NCI-H187 (cell line): ENCODE results near the gene RAB40B.

ENCODE experiments used
- DNase-seq, 2 experiments: peaks; one replicate each; lab custom pipeline; 2025; lab: John Stamatoyannopoulos, UW

The RAB40B gene

DNA sequence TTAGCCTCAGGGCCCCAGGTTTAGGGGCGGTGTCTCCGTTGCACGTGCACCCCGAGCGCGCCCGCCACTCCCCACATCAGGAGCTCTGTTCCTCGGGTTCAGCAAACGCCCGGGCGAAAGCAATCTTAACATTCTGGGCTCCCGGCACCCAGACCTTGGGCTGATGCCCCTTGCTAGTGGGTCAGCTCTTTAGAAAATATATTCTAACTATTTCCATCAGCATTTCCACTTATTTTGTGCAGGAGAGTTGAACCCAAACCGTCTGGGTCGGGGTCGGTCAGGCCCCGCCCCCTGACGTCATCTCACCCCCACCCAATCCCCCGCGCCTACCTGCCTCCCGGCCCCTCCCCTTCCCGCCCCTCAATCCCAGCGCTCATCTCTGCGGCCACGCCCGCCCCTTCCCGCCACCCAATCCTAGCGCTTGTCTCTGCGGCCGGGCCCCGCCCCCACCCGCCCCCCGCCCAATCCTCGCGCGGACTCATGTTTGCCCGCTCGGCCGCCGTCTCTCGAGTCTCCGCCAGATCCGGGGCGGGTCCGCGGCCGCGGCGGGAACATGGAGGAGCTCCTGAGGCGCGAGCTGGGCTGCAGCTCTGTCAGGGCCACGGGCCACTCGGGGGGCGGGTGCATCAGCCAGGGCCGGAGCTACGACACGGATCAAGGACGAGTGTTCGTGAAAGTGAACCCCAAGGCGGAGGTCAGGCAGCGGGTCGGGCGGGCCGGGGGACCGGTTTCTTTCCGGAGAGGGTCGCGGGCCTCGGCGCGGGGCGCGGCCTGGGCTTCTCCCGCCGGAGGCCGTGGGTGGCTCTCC is 17.9 kb upstream of the RAB40B start, which contains the start of gene FN3KRP:
Gene FN3KRP, plus strand, starts transcription at position 504 of the 808 bp plus-strand sequence. Its CDS starts 50 bp downstream, at position 554.
- peak; percentile 70 to 96 for DNase-seq

DNA sequence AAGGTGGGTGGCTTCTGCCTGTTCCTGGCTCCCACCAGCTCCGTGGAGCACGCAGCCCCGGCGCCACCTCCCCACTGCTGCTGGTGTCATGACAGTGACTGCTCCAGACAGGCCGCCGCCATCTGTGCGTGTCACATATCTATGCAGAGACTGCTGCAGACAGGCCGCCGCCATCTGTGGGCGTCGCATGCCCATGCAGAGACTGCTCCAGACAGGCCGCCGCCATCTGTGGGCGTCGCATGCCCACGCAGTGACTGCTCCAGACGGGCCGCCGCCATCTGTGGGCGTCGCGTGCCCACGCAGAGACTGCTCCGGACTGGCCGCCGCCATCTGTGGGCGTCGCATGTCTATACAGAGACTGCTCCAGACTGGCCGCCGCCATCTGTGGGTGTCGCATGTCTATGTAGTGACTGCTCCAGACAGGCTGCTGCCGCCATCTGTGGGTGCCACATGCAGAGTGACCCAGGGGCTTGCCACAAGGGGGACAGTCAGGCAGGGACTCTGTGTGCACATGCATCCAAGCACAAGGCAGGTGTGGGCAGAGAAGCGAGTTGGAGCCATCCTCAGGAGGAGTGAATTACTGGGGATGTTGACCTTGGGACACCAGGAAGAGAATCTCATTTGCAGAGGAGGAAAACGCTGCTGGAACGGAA is 14.7 kb upstream of the RAB40B start:
- DNase-seq = no peak

DNA sequence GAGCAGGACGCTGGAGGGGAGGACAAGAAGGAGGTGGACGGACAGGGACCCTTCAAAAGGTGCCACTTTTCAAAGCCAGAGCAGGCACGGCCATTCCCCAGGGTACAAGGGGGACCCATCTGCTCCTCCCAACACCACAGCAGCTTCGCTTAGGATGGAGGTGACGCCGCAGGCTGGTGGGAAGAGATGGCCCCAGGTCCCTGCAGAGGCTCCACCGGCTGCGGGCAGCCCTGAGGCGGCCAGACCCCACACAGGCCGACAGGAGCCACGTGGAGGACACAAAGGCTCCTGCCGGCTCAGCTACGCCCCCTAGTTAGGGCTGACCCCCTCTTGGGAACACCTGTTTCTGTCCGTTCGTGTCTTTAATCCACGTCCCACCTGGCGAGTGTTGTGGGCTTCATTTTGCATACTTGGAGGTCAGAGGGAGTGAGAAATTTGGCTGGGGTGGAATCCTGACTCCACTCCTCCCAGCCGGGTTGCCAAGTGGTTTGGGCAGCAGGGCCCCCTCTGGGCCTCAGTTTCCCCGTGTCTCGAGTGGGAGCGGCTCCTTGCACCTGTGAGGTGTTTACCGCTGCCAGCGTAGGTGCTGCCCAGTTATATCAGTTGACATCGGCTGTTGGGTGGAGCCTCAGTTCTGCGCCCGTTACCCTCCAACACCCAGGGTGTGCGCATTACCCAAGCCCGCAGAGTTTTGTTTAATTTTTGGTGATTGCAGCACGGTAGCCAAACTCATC is 12.2 kb upstream of the RAB40B start:
- DNase-seq = no peak

DNA sequence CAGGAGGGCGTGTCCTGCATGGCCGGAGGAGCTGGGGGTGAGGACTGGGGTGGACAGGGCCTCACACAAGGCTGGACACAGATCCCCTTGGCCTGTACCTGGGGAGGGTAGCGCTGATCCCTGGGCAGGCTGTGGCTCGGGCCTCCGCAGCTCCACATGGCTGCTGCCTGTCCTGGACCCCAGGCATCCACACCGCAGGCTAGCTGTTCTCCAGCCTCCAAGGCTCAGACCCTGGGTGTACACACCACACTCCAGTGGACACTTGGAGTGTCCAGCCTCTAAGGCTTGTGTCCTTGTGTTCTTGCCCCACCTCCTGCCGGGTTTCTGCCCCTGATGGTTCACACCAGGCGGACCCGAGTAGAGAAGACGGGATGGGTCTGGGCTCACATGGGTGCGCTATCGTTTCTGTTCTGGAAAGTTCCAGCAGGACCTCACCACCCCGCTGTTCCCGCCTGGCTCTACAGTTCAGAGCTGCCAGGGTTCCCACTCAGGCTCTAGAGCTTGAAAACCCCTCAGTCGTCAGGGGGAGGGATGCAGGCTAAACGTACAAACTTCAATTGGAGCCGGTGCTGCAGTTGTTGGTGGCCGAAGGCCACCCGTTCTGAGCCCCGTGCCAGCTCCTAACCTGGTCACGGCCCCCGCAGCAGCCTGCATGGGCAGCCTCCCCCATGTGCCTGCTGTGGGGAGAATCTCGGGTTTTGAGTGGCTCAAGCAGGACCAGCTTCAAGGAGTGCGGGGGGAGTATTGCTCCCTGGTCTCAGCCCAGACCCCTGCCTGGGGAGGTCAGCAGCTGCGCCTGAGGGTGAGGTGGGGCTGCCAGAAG is 11.4 kb upstream of the RAB40B start:
- DNase-seq = no peak

DNA sequence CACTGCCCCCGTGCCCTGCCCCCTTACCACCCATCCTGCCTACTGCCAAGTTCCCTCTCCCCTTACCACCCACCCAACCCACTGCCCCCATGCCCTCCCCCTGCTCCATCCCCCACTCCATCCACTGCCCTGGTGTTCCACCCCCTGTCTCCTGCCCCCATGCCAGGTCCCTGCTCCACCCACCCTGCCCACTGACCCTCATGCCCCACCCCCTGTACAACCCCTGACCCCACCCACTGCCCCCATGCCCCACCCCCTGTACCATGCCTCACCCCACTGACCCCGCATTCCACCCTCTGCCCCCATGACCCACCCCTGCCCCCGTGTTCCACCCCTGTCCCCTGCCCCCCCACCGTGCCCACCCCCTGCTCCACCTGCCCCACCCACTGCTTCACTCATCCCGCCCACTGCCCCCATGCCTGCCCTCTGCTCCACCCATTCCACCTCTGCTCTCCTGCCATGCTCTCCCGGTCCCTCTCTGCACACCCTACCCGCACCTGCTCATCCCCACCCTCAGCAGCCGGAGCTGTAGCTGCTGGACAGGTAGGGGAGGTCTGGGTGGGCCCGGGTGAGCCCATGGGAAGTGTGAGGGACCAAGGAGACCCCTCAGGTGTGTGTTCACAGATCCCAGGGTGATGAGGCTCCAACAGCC is 10.7 kb upstream of the RAB40B start:
- no peak for DNase-seq

DNA sequence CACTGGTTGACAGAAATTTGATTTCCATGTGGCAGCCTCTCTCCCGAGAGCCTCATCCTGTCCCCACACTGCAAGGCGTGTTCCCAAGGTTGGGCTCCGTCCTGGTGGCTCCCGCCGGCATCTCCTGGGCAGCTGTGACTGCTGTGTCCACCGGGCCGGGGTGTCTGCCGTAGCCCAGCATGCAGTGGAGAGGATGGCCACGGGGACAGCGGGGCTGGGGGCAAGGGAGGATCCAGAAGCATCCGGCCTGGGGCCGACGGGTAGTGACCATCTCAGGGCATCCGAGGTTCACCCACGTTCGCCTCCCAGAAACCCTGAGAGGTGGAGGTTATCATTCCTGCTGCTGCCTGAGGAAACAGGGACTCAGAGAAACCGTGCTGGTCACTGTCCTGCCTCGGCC is 7.3 kb upstream of the RAB40B start:
- no peak for DNase-seq

DNA sequence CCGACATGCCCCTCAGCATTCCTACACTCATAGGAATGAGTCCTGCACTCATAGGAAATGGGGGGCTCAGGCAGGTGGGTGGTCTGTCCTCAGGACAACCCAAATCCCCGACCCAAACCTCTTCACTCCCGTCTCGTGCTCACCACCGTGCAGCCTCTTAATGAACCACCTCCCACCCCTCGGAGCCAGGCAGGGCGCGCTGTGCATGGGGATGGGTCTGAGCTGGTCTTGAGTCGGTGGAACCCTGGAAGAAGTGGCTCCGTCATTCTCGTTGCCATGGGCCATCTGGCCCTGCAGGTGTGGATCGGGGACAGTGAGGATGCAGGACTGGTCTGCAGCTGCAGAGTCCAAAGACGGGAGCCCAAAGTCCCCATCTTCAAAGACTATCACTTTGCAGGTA is 6.4 kb upstream of the RAB40B start:
- DNase-seq = no peak

DNA sequence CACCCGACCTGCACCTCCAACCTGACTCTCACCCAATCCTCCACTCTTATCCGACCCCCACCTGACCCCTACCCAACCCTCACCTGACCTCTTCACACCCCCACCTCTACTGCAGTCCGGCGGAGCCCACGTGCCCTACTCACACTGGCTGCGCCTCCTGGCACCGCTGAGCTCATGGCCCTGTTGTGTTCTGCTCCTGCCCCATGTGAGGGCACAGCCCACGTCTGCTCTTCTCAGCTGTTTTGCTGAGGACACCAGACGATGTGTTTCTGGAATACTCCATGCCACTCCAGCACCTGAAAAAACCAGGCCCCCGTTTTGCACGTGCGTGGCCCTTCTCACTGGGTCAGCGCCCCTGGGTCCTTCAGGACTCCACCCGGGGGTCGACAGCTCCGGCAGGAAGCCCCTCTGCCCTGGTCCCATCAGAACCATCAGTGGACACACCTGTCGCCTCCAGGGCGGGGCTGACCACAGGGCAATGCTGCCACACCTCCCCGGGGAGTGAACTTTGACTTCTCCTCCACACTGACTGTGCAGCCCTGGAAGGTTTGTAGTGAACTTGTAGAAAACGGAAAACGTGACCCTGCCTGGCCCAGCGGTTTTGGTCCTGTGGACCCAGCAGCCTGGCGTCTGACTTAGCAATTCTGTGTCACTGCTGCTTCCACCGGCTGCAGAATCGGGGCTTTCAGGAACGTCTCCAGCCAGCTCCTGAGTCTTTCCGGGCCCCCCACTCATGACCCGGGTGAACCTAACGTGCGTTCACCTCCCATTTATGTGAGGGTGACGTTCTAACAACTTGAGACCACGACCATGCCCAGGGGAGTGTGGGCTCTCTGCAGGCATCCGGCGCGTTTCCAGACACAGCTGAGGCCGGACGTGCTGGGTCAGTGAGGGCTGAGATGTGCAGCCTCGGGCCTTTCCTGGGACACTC is 5.7 kb upstream of the RAB40B start:
- DNase-seq = no peak

DNA sequence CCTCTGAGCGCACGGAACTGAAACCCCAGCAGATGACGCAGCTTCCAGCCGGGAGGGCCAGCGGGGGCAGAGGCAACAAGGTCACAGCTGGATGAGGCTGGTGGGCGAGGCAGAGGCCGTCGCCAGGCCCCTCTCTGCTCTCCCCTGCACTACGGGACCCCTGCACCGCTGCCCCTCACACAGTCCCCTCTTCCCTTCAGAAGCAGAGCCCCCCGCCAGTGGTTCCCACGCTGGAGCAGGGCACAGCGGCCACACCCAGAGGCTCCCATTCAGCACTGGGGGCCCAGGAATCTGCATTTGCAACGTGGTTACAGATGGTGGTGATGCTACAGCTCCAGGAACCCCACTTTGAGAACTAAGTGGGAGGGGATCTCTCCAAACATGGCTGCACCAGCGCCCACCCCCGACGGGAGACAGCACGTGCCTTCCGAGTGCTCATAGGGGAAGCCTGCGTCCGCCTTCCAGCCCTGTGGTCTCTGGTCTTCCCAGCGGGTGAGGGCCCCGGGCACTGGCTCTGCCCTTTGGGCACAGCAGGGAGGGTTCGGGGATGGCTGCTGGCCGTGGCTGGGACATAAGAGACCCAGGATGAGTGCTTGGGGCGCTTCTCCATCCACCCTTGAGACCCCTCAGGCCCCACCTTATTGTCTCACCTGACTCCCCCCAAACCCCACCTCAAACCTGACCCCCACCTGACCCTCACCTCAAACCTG is 4.7 kb upstream of the RAB40B start:
- DNase-seq = no peak

DNA sequence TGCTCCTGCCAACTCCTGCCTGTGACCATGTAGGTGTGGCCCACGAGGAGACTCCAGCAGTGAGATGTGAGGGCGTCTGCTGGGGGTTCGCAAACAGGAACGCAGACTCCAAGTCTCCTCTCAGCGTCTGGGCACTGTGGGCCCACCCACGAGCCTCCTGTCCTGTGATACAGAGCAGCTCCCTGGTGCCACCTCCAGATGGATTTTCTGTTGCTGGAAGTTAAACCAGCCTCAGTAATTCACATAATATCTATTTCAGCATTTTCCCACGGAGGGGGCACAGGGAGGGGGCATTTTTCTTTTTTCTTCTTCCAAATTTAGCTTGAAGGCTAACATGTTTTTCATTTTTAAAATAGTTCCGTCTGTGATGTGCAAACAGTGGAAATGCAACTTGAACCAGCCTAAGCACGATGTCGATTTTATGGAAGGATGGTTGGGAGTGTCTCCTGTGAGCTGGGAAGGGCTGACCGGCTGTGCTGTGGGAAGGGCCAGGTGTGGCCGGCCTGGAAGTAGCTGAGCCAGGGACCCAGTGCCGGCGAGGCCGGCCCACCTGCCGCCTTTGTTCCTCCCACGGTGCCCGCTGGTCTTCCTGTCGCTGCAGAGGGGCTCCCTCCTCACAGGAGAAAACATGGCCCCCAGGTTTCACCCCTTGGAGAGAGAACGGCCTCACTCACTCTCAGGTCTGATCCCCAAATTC is 3.9 kb upstream of the RAB40B start:
- DNase-seq = no peak

DNA sequence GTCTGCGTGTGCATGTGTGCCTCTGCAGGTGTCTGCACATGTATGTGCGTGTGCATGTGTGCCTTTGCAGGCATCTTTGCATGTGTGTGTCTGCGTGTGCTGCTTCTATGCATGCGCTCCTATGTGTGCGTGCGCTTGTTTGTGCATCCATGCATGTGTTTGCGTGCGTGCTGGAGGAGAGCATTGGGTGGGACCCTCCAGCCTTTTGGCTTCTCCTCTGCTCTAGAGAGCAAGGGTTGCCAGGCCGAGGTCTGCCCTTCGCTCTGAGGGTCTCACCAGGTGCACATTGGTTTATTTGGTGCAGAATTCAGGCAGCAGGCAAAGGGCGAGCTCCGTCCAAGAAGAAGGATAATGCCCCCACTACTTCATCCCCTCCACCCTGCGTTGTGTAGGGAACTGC is 1.1 kb upstream of the RAB40B start:
- DNase-seq = no peak

DNA sequence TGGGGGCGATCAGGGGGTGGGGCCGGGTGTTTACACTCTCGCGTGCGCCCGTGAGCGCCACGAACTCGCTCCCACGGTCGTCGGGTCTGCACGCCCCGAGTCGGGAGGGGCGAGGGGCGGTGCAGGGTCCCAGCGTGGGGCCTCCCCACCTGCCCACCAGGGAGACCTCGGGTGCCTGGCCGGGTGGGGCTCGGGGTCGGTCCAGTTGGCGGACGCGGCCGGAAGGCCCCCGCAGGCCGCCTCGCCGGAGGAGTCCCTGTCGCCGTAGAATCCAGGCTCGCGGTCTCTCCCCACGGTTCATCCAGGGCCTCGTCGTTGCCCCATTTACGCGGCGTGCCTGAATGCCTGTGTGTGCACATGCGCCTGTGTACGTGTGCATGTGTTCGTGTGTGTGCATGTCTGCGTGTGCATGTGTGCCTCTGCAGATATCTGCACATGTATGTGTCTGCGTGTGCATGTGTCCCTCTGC is 510 bp upstream of the RAB40B start:
- DNase-seq = no peak

DNA sequence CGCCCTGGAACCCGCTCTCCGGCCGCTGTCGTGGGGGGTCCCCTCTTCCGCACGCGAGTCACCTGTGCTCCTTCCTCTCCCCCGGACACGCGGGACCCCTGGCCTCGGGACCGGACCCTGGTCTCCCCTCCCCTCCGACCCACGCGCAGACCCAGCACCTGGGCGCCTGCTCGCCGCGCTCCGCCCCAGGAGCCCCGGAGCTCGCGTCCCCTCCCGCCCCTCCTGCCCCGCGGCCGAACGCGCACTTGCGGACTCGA is 762 bp downstream of the RAB40B start:
- no peak for DNase-seq

DNA sequence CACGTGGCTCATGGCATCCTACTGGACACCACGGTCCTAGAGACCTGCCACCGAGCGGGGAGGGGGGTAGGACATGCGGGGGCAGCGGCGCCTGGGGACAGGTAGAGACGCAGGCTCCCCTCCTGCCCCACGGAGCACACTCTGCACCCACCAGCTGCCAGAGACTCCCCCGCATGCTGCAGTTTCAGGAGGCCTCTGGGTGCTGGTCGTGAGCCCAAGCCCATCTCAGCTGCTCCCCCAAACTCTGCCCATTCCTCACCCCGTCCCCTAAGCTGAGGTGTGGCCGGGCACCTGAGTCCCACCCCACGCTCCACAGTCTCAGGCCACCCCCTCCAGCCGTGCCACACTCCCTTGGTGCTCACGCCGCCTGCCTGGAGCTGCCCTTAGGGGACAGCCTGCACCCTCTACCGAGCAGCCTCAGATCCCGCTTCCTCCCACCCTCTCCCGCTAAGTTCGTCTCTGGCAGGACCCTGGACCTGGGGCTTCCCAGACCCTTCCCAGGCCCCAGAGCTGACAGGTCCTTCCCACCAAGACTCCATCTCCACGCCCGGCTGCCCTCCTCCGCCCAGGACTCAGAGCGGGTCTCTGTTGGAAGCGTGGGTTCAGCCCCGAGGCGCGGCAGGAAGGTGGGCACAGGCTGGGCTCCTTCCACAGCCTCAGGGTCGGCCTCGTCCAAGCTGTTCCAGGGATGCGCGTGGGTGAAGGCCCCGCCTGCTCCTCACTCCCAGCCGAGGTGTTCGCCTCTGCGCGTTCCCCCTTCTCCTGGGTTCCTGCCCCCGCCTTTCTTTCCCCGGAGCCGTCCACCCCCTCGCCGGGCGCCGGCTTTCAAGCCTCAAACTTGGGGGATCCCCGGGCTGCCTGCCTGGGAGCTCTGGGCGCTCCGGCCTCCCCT is 1.3 kb downstream of the RAB40B start:
- DNase-seq = no peak

DNA sequence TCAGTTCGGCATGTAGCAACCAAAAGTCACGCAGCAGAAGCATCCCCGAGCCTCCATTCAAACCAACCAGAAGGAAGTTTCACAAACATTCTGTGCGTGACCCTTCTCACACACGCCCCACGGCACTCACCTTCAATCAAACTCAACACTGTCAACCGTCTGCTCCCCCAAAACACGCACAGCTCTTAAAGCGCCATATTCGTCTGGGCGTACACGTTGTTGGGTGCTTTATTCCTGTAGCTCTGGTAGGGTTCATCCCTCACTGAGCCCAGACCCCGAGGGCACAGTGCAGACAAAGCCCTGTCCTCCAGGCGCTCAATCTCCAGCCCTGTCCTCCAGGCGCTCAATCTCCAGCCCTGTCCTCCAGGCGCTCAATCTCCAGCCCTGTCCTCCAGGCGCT is 2.2 kb downstream of the RAB40B start:
- no peak for DNase-seq

DNA sequence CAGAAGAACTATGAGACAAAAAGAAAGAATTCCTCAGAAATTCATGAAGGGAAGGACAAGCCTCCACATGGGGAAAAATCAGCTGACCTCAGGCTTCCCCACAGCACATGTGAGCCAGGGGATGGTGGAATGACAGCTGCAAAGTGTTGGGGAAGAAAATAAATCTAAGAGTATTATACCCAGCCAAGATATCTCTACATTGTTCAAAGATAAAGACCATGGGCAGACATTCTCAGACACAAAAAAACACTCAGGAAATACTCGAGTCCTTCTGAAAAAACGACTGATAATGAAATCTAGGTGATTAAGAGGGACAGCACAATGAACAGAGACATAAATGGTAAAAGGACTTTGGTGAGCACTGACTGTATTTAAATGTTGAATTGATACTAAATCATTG is 3.9 kb downstream of the RAB40B start:
- no peak for DNase-seq

DNA sequence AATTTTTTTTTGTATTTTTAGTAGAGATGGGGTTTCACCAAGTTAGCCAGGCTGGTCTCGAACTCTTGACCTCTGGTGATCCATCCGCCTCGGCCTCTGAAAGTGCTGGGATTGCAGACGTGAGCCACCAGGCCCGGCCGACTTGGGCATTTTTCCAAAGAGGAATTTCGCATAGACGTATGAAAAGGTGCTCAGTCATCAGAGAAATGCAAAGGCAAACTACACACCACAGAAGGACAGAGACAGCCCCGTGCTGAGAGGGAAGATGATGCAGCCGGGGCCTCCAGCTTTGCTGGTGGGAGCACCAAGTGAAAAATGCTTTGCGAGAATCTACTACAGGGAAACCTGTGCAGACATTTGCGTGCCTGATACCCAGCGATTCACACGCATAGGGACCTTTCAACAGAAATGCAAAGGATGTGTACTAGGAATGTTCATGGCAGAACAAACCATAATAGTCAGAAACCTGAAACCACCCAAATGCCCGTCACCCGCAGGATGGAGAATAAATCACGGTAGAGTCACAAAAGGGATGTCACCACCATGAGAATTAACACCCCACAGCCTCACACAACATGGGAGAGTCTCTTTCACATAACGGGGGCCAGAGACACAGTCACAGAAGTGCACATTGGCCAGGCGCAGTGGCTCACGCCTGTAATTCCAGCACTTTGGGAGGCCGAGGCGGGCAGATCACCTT is 5.2 kb downstream of the RAB40B start:
- DNase-seq = no peak

DNA sequence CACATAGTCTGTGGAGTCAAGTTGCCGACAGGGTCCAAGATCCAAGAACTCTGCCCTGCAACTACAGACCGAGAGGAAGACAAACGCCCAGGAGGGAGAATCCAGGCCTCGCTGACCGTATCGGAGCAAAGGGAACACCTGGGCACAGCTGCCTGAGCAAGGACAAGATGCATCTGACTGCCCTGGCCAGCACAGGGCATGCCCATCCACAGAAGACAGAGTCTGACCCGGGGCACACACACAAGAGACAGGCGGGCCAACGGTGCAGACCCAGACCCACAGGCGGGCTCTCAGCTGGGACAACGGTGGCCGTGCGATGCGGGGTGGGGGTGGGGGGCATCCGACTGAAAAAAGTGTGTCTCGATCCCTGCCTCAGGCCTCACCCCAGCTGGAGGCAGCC is 6.2 kb downstream of the RAB40B start:
- DNase-seq = no peak
